Chondrocyte (in vitro differentiated cells): ENCODE results near the gene WDR72. TPM values are rescaled to one million over a fixed set of nuclear protein-coding genes. Genes with fewer than 3 reads are reported as not detected.

Experiments
- DNase-seq: peaks from one replicate; pipeline ENCODE4 v3.0.0; 2021; ENCODE audit warnings: mixed read lengths, low spot score
- H3K27ac Mint-ChIP-seq: one replicate; pipeline ENCODE4 v1.8.0; 2021; ENCODE audit warnings: mild to moderate bottlenecking, moderate library complexity, mixed read lengths; ENCODE audit not compliant: unreplicated experiment
- H3K27me3 Mint-ChIP-seq: 2 replicates; pipeline ENCODE4 v1.8.0; 2021; ENCODE audit warnings: low read depth, mixed read lengths
- H3K36me3 Mint-ChIP-seq: 2 replicates; pipeline ENCODE4 v1.8.0; 2021; ENCODE audit warnings: low read depth, mixed read lengths
- H3K4me1 Mint-ChIP-seq: 2 replicates; pipeline ENCODE4 v1.8.0; 2021; ENCODE audit warnings: low read depth, mild to moderate bottlenecking, mixed read lengths
- H3K4me3 Mint-ChIP-seq: one replicate; pipeline ENCODE4 v1.8.0; 2021; ENCODE audit warnings: mild to moderate bottlenecking, moderate library complexity, mixed read lengths; ENCODE audit not compliant: unreplicated experiment
- H3K9me3 Mint-ChIP-seq: 2 replicates; pipeline ENCODE4 v1.8.0; 2021; ENCODE audit warnings: low read depth, mixed read lengths
- total RNA-seq: library from RNA; stranded (reverse); gene quantifications from 3 replicates; pipeline ENCODE4 v1.2.1, GENCODE V29; 2021
- TF ChIP-seq, protein P1 (sequence below): fragments of 200-600 bp; sonication (generic); IDR thresholded peaks from 2 replicates; pipeline ENCODE4 v1.5.0; 2021; ENCODE audit warnings: antibody characterized with exemption, mild to moderate bottlenecking, moderate library complexity

WDR72 gene
- total RNA-seq, 1 donor from 2014 or later: not detected

DNA sequence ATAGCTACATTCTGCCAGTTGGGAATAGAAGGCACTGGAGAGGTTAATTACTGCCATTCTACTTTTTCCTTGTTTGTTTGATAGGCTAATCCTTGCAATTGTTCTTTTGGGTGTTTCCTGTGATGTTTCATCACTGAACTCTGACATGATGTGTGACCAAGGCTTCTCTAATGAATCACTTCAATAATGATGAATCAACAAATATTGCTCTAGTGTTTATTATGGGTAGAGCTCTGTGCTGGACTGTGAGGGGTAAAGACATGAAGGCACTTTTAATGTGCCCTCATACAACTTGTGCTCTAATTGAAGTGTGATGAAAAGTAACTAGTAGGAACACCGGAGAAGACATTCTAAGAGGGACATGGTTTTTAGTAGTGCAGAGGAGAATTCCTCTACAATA, 233.6 kb downstream of the WDR72 start:
- H3K9me3 Mint-ChIP-seq: no peaks in the 10 kb centered on the region
- H3K27me3 Mint-ChIP-seq: peaks cover 8% of the 10 kb centered on the region
- H3K27ac Mint-ChIP-seq: no peak overlapping the region

DNA sequence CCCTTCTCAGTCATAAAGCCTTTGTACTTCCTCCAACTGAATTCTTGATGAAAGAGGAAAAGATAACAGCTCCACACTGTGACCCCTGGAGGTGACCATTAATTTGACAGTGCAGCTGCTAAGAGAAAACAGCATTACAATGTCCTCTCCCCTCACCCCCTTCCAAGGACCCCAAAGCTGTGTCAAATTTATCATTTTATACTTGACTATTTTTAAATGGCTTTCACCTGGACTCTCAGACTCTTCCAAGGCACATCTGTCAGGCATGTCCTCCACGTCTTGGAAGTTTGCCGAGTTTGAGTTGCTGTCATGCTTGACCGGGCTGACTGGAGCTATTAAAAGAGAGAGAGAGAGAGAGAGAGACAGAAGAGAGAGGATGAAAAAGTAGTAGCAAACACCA, 236.5 kb downstream of the WDR72 start:
- TF ChIP-seq, protein P1, sequence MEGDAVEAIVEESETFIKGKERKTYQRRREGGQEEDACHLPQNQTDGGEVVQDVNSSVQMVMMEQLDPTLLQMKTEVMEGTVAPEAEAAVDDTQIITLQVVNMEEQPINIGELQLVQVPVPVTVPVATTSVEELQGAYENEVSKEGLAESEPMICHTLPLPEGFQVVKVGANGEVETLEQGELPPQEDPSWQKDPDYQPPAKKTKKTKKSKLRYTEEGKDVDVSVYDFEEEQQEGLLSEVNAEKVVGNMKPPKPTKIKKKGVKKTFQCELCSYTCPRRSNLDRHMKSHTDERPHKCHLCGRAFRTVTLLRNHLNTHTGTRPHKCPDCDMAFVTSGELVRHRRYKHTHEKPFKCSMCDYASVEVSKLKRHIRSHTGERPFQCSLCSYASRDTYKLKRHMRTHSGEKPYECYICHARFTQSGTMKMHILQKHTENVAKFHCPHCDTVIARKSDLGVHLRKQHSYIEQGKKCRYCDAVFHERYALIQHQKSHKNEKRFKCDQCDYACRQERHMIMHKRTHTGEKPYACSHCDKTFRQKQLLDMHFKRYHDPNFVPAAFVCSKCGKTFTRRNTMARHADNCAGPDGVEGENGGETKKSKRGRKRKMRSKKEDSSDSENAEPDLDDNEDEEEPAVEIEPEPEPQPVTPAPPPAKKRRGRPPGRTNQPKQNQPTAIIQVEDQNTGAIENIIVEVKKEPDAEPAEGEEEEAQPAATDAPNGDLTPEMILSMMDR: no peak
- Mint-ChIP-seq H3K27ac (no peak overlapping the region), H3K36me3 (no peaks in the 10 kb centered on the region), H3K9me3 (no peaks in the 10 kb centered on the region), H3K4me3 (no peak overlapping the region), H3K4me1 (no peaks in the 10 kb centered on the region), H3K27me3 (peaks cover 2% of the 10 kb centered on the region)
- no peak for DNase-seq

More for the DNA sequence above, 233.6 kb downstream of the WDR72 start:
- no peaks in the 10 kb centered on the region for H3K36me3 Mint-ChIP-seq
- H3K4me1 Mint-ChIP-seq: no peaks in the 10 kb centered on the region
- no peak for DNase-seq
- H3K4me3 Mint-ChIP-seq: no peak overlapping the region
- TF ChIP-seq, protein P1: no peak

DNA sequence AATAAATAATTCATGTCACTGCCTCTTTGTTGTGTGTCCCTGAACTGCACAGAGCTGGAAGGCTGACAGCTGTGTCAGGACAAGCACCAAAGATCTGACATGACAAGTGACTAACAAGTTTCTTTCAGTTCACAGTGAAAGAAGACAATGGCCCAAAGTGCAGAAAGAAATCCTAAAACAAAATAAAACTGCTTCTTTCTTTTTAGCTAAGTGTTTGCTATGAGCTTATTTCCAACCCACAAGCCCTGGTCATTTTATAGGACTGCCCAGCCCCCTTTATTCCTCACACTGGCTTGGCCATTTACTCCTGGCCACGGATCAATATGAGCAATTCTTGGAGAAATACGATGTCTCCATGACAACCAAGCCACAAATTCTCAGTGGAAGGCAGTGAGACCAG, 238.5 kb downstream of the WDR72 start:
- TF ChIP-seq, protein P1: no peak
- no peak for DNase-seq
- no peaks in the 10 kb centered on the region for H3K36me3 Mint-ChIP-seq
- peaks cover 3% of the 10 kb centered on the region for H3K27me3 Mint-ChIP-seq
- H3K4me1 Mint-ChIP-seq: no peaks in the 10 kb centered on the region
- no peaks in the 10 kb centered on the region for H3K9me3 Mint-ChIP-seq
- H3K4me3 Mint-ChIP-seq: no peak overlapping the region
- no peak overlapping the region for H3K27ac Mint-ChIP-seq

DNA sequence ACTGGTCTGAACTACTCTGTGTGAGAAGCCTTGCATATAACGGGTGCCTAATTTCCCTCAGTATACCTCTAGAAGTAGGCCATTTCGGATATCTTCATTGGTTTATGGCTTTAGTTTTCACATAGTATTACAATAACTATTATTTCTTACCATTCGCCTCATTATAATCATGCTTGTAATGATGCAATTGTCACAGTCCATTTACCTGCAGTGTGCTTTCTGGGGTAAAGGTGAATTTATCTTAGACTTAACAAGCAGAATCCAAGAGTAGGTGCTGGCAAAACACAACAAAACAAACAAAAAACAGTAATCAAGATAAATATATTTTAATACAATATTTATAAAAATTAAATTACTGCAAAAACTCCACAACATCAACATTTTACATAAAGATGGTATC, 246.0 kb downstream of the WDR72 start:
- DNase-seq: no peak
- TF ChIP-seq, protein P1: no peak
- Mint-ChIP-seq H3K27me3 (peaks cover 12% of the 10 kb centered on the region), H3K27ac (no peak overlapping the region), H3K4me1 (no peaks in the 10 kb centered on the region), H3K4me3 (no peak overlapping the region), H3K36me3 (no peaks in the 10 kb centered on the region), H3K9me3 (peaks cover under 1% of the 10 kb centered on the region)

DNA sequence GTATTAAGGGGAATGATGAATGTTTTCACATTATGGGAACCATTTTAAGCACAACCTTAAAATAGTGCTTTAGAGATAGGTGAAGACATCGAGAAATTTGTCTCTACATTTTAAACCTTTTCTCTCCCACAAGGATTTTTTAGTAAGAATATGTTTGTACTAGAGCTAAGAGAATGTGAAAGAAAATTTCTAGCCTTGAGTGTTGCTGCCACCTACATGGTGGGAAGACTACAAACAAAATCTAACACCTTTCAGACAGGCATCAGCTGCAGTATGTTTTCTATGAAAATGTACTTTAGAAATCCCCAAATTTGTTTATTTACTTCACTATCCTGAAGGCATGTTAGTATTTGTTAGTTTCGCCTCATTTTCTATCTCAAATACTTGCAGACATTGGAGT, 247.4 kb downstream of the WDR72 start:
- Mint-ChIP-seq H3K27ac (no peak overlapping the region), H3K4me3 (no peak overlapping the region), H3K27me3 (peaks cover 10% of the 10 kb centered on the region), H3K4me1 (no peaks in the 10 kb centered on the region), H3K36me3 (no peaks in the 10 kb centered on the region), H3K9me3 (peaks cover 2% of the 10 kb centered on the region)
- no peak for DNase-seq
- TF ChIP-seq, protein P1: peak; percentile 12
